GM12801 (cell line): Measurements from ENCODE around the gene ZNF485.

Source experiments
- TF ChIP-seq, protein P1 (sequence below): IDR thresholded peaks from one replicate; pipeline ENCODE4 v1.5.1; 2011; ENCODE audit warnings: control low read depth; ENCODE audit not compliant: insufficient read length; ENCODE audit errors: extremely low read depth

Gene ZNF485

DNA sequence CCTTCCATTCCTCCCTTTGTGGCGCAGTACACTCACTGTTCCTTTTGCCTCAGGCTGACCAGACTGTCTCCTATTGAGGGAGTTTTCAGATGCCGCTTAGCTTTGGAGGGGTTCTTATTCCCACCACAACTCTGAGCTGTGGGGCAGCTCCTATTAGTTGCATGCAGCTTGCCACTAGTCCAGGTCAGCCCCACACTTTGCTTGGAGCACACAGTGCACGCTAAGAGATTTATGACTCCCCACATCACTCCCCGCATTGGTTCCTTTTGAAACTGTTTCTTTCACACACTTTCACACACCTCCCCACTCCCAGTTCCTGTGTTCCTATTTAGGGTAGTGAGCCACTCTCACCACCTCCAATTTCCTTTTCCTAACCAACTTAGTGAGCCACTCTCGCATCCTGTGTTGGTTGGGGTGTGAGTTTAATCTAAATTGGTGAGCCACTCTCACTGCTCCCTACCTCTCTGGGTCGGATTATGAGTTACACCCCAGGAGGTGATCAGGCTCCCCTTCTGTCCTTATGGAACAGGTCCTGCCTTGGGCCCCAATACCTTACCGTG is 10.4 kb upstream of the ZNF485 start:
- TF ChIP-seq, protein P1, sequence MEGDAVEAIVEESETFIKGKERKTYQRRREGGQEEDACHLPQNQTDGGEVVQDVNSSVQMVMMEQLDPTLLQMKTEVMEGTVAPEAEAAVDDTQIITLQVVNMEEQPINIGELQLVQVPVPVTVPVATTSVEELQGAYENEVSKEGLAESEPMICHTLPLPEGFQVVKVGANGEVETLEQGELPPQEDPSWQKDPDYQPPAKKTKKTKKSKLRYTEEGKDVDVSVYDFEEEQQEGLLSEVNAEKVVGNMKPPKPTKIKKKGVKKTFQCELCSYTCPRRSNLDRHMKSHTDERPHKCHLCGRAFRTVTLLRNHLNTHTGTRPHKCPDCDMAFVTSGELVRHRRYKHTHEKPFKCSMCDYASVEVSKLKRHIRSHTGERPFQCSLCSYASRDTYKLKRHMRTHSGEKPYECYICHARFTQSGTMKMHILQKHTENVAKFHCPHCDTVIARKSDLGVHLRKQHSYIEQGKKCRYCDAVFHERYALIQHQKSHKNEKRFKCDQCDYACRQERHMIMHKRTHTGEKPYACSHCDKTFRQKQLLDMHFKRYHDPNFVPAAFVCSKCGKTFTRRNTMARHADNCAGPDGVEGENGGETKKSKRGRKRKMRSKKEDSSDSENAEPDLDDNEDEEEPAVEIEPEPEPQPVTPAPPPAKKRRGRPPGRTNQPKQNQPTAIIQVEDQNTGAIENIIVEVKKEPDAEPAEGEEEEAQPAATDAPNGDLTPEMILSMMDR = no peak

DNA sequence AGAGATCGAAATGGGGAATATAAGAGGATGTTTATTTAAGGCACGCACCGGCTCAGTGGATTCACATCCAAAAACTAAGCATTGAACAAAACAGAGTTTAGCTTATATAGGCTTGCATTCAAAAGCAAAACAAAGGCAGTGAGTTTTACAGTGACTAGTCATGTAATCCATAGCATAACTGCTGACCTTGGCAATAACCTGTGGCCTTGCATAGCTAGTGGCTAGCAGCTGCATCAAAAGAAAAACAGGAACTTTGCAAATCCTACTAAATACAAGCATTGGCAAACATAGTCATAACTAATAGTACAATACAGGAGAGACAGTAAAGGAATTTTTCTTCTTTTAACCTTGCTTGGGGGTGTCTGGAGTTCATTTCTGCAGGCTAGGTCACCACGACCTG is 9.7 kb upstream of the ZNF485 start:
- TF ChIP-seq, protein P1 = no peak

DNA sequence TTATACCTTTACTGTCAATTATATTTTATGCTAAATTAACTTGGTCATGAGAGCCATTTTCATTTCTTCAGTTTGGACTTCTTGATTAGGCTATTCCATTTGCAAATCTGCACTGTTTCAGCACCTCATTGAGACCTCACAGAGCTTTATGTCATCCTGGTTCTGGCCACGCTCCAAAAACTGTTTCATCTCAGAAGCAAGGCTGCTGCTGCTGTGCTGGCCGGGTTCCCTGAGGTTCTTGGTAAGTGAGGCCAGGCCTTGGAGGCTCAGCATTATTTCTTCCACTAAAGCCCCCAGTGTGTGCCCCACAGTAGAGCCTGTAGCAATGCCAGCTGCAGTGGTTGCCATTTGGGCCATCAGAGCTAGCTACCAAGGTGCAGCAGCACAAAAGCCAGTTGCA is 7.8 kb upstream of the ZNF485 start:
- TF ChIP-seq, protein P1 = no peak

DNA sequence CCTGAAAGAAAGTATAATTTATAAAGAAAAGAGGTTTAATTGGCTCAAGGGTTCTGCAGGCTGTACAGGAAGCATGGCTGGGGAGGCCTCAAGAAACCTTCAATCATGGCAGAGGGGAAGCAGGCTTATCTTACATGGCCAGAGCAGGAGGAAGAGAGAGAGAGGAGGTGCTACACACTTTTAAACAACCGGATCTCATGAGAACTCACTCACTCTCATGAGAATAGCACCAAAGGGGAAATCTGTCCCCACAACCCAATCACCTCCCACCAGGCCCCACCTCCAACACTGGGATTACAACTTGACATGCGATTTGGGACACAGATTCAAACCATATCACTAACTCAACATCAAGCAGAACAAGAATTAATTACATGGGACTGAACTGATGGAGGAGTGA is 6.9 kb upstream of the ZNF485 start:
- TF ChIP-seq, protein P1 = no peak

DNA sequence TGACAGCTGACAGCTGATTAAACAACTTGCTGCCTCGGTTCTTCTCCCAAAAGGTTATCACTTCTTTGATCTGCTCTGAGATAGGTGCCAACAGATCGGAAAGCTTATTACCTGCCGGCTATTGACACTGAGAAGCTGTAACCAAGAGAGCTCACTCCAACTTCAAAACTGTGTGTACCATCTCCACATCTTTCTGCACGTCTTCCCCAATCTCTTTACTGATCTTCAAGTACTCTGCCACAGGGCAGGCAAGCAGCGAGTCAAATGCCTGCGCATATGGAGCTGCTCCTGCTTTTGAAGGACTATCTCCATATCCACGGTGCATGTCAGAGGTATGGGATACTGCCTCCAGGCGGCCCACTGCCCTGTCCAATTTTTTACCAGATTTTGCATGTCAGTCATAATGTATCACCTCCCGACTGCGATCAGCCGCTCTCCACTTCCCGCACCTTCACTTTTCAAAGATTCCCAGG is 352 bp upstream of the ZNF485 start:
- TF ChIP-seq, protein P1 = no peak

DNA sequence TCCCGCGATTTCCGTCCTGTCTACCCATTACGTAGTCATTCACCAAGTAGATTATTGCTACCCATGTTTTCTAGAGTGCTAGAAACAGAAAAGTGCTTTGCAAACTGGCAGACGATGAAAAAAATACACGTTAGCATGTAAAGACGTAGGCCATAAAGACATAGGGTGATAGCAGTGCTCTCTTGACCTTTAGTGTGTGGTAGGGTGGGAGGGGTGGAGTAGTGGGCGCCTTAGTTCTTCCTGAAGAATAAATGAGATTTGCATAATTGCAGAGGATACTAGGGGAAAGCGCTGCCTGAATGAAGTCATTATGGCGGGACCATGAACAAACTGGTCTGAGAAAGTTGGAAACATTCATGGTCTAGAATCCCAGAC is 948 bp downstream of the ZNF485 start:
- TF ChIP-seq, protein P1 = no peak

DNA sequence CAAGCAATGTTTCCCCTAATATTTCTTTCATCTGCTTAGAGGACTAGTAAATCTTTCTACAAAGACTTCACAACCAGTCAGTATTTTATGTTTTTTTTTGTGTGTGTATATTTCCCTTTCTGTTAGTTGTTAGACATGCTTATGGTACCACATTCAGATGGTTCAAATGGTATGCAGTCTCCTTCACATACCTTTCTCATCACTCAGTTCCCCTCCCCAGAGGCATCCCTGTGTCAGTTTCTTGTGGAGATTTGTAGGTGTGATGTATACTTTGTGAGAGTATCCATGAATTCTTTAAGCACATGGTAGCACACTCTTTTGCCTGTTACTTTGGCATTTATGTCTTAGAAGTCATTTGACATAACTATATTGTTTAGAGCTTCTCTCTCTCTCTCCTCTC is 4.4 kb downstream of the ZNF485 start:
- TF ChIP-seq, protein P1 = no peak
